ENCODE data around the gene PSTPIP1. TPM values are rescaled to one million over a fixed set of nuclear protein-coding genes. Genes with fewer than 3 reads are reported as not detected.

PSTPIP1 gene
- total RNA-seq, 1 experiment from 2014 or later, result not detected

GRCh38 chr15:77019521-77020331 lies 24.8 kb downstream of the PSTPIP1 start:
- H3K4me1 ChIP-seq (ENCODE audit: insufficient read depth, low read length), result peaks cover 6% of the 10 kb centered on the region; the same call in 1 of the 2 replicates
- TF ChIP-seq CTCF (conservative IDR thresholded peaks at IDR 0.05; ENCODE audit: low read depth, low read length), result no peak
- no peak for TF ChIP-seq EZH2phosphoT487 (IDR thresholded peaks at IDR 0.05; ENCODE audit: borderline replicate concordance, low read length)
- no peak for TF ChIP-seq EZH2 (IDR thresholded peaks at IDR 0.05; ENCODE audit: low read length, unreplicated experiment)
- H2AFZ ChIP-seq (ENCODE audit: low read length), result no peak overlapping the region
- H3K9me2 ChIP-seq (replicated peaks; ENCODE audit: low read length), result no peaks in the 10 kb centered on the region
- no peaks in the 10 kb centered on the region for H3F3A ChIP-seq (ENCODE audit: low read length, unreplicated experiment)
- H3K9me3 ChIP-seq (ENCODE audit: low read length), result no peaks in the 10 kb centered on the region
- H3K4me3 ChIP-seq (ENCODE audit: low read length), result no peak overlapping the region
- H3K27me3 ChIP-seq (ENCODE audit: low read length), result no peaks in the 10 kb centered on the region
- no peaks in the 10 kb centered on the region for H3K79me2 ChIP-seq (ENCODE audit: low read length)
- H3K9ac ChIP-seq (ENCODE audit: low read length), result no peak overlapping the region
- ChIA-PET CTCF (no interaction called here), POLR2A (ENCODE audit: unreplicated experiment) (no interaction called here)
- no TSS peak for BruUV-seq (replicated peaks)
- intact Hi-C loops (cut with micrococcal nuclease), result no loop called here
- H4K20me1 ChIP-seq (ENCODE audit: low read length), result no peaks in the 10 kb centered on the region
- no peaks in the 10 kb centered on the region for H3K36me3 ChIP-seq (ENCODE audit: low read depth, low read length)
- H3K27ac ChIP-seq (ENCODE audit: low read length), result no peak overlapping the region
- no peak overlapping the region for H3K4me2 ChIP-seq (ENCODE audit: low read length)
- DNase-seq, result no peak
- ATAC-seq, result no peak

DNA sequence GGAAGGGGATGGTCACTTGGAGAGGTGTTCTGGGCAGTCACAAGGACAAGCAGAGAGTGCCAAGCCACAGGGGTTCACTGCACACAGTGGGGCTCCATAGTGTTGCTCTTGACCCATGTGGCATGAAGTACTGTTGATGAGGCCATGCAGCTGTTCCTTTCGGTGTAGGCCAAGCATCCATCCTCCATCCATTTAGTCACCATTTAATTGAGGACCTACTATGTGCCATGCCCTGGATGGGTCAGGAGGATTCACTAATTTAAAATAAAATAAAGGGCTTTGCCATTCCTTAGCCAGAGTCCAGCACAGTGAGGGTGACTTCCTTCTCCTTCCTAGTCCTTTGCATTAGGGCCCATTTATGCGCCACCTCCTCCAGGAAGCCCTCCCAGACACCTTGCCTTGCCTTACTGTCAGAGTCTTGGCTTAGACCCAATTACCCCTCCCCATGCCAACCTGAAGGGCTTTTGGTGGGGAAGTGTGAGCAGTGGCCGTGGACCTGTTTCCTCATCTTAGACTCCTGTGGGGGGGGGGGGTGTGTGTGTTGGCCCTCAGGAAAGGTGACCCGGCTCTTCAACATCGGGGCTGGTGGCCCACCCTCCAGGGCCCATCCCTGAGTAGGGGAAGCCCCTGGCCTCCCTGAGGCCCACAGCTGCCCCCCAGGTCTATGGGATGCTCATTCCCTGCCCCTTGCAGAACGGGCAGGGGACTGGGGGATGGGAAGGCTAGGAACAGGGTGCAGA lies 25.6 kb downstream of the PSTPIP1 start:
- intact Hi-C loops (cut with micrococcal nuclease), result no loop called here
- no peak for DNase-seq
- Histone ChIP-seq H3F3A (ENCODE audit: low read length, unreplicated experiment) (no peaks in the 10 kb centered on the region), H3K79me2 (ENCODE audit: low read length) (no peaks in the 10 kb centered on the region), H2AFZ (ENCODE audit: low read length) (no peak overlapping the region), H3K4me3 (ENCODE audit: low read length) (no peak overlapping the region), H3K27ac (ENCODE audit: low read length) (no peak overlapping the region), H4K20me1 (ENCODE audit: low read length) (no peaks in the 10 kb centered on the region), H3K9ac (ENCODE audit: low read length) (no peak overlapping the region), H3K27me3 (ENCODE audit: low read length) (no peaks in the 10 kb centered on the region), H3K4me2 (ENCODE audit: low read length) (no peak overlapping the region), H3K36me3 (ENCODE audit: low read depth, low read length) (no peaks in the 10 kb centered on the region), H3K9me3 (ENCODE audit: low read length) (no peaks in the 10 kb centered on the region), H3K4me1 (ENCODE audit: insufficient read depth, low read length) (peaks cover 6% of the 10 kb centered on the region; the same call in 1 of the 2 replicates), H3K9me2 (replicated peaks; ENCODE audit: low read length) (no peaks in the 10 kb centered on the region)
- TF ChIP-seq CTCF (conservative IDR thresholded peaks at IDR 0.05; ENCODE audit: low read depth, low read length) (no peak), EZH2 (IDR thresholded peaks at IDR 0.05; ENCODE audit: low read length, unreplicated experiment) (no peak), EZH2phosphoT487 (IDR thresholded peaks at IDR 0.05; ENCODE audit: borderline replicate concordance, low read length) (no peak)
- BruUV-seq (replicated peaks), result no TSS peak
- no peak for ATAC-seq
- CTCF ChIA-PET, result no interaction called here
- POLR2A ChIA-PET (ENCODE audit: unreplicated experiment), result no interaction called here

DNA sequence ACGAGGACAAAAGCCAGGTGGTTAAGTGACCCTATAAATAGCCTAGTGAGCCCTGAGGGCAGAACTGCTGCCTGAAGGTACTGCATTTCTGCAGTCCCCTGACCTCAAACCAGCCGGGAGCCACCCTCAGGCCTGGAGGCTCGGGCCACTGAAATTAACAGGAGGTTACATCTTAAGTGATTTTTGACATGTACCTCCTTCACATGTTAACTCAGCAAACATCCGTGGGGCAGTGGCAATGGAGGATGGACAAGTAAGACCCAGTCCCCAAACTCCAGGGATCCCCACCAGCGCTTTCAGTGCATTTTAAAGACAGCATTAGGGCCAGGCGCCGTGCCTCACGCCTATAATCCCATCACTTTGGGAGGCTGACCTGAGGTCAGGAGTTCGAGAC lies 26.2 kb downstream of the PSTPIP1 start:
- DNase-seq, result no peak

More for the DNA sequence above, 26.2 kb downstream of the PSTPIP1 start:
- intact Hi-C loops (cut with micrococcal nuclease), result no loop called here
- no TSS peak for BruUV-seq (replicated peaks)
- H3K9me3 ChIP-seq (ENCODE audit: low read length), result no peaks in the 10 kb centered on the region
- CTCF ChIA-PET, result no interaction called here
- peaks cover 6% of the 10 kb centered on the region; the same call in 1 of the 2 replicates for H3K4me1 ChIP-seq (ENCODE audit: insufficient read depth, low read length)
- H3K9ac ChIP-seq (ENCODE audit: low read length), result no peak overlapping the region
- H4K20me1 ChIP-seq (ENCODE audit: low read length), result no peaks in the 10 kb centered on the region
- POLR2A ChIA-PET (ENCODE audit: unreplicated experiment), result no interaction called here
- no peak overlapping the region for H3K4me3 ChIP-seq (ENCODE audit: low read length)
- H3K36me3 ChIP-seq (ENCODE audit: low read depth, low read length), result no peaks in the 10 kb centered on the region
- H3K27me3 ChIP-seq (ENCODE audit: low read length), result no peaks in the 10 kb centered on the region
- no peak overlapping the region for H3K4me2 ChIP-seq (ENCODE audit: low read length)
- no peaks in the 10 kb centered on the region for H3K79me2 ChIP-seq (ENCODE audit: low read length)
- no peak overlapping the region for H3K27ac ChIP-seq (ENCODE audit: low read length)
- no peaks in the 10 kb centered on the region for H3F3A ChIP-seq (ENCODE audit: low read length, unreplicated experiment)
- H3K9me2 ChIP-seq (replicated peaks; ENCODE audit: low read length), result no peaks in the 10 kb centered on the region
- TF ChIP-seq CTCF (conservative IDR thresholded peaks at IDR 0.05; ENCODE audit: low read depth, low read length), result no peak
- TF ChIP-seq EZH2 (IDR thresholded peaks at IDR 0.05; ENCODE audit: low read length, unreplicated experiment), result no peak
- no peak for TF ChIP-seq EZH2phosphoT487 (IDR thresholded peaks at IDR 0.05; ENCODE audit: borderline replicate concordance, low read length)
- ATAC-seq, result no peak
- H2AFZ ChIP-seq (ENCODE audit: low read length), result no peak overlapping the region
